Epithelial cell of proximal tubule (primary cell): ENCODE results near the gene CST3. TPM values are rescaled to one million over a fixed set of nuclear protein-coding genes. Genes with fewer than 3 reads are reported as not detected.

Source experiments
- DNase-seq: peaks from one replicate; pipeline ENCODE4 v3.0.0-alpha.2; 2011; ENCODE audit warnings: low read depth
- H3K4me3 ChIP-seq: 2 replicates; pipeline ENCODE4 v1.5.1; 2011; ENCODE audit warnings: low read depth, mild to moderate bottlenecking, low read length
- total RNA-seq: library from RNA; depleted of rRNA; stranded (reverse); fragments of >200 nt; gene quantifications from 2 replicates; pipeline ENCODE4 v1.2.3, GENCODE V29; 2015
- TF ChIP-seq, protein P1 (sequence below): conservative IDR thresholded peaks from 2 replicates; pipeline ENCODE4 v1.5.1; 2012; ENCODE audit warnings: low read depth, mild to moderate bottlenecking, low read length

Gene CST3
- total RNA-seq, 1 donor from 2014 or later: 347 TPM

- DNase-seq: no peak
- TF ChIP-seq, protein P1, sequence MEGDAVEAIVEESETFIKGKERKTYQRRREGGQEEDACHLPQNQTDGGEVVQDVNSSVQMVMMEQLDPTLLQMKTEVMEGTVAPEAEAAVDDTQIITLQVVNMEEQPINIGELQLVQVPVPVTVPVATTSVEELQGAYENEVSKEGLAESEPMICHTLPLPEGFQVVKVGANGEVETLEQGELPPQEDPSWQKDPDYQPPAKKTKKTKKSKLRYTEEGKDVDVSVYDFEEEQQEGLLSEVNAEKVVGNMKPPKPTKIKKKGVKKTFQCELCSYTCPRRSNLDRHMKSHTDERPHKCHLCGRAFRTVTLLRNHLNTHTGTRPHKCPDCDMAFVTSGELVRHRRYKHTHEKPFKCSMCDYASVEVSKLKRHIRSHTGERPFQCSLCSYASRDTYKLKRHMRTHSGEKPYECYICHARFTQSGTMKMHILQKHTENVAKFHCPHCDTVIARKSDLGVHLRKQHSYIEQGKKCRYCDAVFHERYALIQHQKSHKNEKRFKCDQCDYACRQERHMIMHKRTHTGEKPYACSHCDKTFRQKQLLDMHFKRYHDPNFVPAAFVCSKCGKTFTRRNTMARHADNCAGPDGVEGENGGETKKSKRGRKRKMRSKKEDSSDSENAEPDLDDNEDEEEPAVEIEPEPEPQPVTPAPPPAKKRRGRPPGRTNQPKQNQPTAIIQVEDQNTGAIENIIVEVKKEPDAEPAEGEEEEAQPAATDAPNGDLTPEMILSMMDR: no peak
Measured at GRCh38 chr20:23585808-23586734, 51.7 kb downstream of the CST3 start.

DNA sequence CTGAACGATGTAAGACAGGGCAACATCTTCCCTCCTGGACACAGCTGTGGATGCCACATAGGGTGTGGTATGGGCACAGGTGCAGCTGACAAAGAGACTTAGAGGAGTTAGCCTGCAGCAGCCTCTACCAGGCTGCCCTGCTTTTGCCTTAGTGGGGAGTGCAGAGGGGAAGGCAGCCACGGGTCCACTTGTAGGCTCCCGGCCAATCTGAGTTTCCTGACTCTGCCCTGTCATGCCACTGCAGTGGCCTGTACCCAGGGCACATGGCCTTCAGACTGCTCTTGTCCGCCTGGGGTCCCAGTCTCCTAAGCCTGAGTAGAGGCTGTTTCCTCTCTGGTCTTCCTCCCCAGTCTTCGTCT, 52.3 kb downstream of the CST3 start:
- TF ChIP-seq, protein P1: no peak
- DNase-seq: no peak
- H3K4me3 ChIP-seq: no peak overlapping the region

More at GRCh38 chr20:23585808-23586734, 51.7 kb downstream of the CST3 start:
- no peak overlapping the region for H3K4me3 ChIP-seq

- DNase-seq: no peak
- TF ChIP-seq, protein P1: peak; percentile 15
- H3K4me3 ChIP-seq: no peak overlapping the region
Measured at GRCh38 chr20:23584434-23585199, 53.1 kb downstream of the CST3 start.

Other genes starting within 250 kb of the CST3 start
- 3.3 and 3.8 TPM in 2 replicates for gene NAPB, start 216.5 kb downstream of the CST3 start, total RNA-seq
- gene CSTL1, start 198.3 kb downstream of the CST3 start, total RNA-seq: not detected in 2 replicates
- gene CST11, start 185.1 kb downstream of the CST3 start, total RNA-seq: not detected in 2 replicates
- gene CST8, start 146.8 kb downstream of the CST3 start, total RNA-seq: not detected in 2 replicates
- not detected in 2 replicates for gene CST9L, start 69.5 kb downstream of the CST3 start, total RNA-seq
- gene CST9, start 32.0 kb downstream of the CST3 start, total RNA-seq: not detected in 2 replicates
- gene CST4, start 51.1 kb upstream of the CST3 start, total RNA-seq: not detected in 2 replicates
- gene CST1, start 113.0 kb upstream of the CST3 start, total RNA-seq: not detected in 2 replicates
- gene CST2, start 188.8 kb upstream of the CST3 start, total RNA-seq: not detected in 2 replicates
- gene CST5, start 241.8 kb upstream of the CST3 start, total RNA-seq: not detected in 2 replicates